Glutamatergic neuron (in vitro differentiated cells): ENCODE measurements around the gene ERI2. TPM values are rescaled to one million over a fixed set of nuclear protein-coding genes. Genes with fewer than 3 reads are reported as not detected.

Experiments used
- DNase-seq: peaks from one replicate; pipeline ENCODE4 v3.0.0; 2022
- H3K27ac Mint-ChIP-seq: one replicate; pipeline ENCODE4 v1.8.0; 2020; ENCODE audit warnings: mild to moderate bottlenecking, mixed read lengths, inconsistent platforms; ENCODE audit not compliant: unreplicated experiment
- H3K27me3 Mint-ChIP-seq: one replicate; pipeline ENCODE4 v1.8.0; 2020; ENCODE audit warnings: mild to moderate bottlenecking, moderate library complexity, mixed read lengths, inconsistent platforms; ENCODE audit not compliant: unreplicated experiment
- H3K36me3 Mint-ChIP-seq: one replicate; pipeline ENCODE4 v1.8.0; 2020; ENCODE audit warnings: mild to moderate bottlenecking, mixed read lengths, inconsistent platforms; ENCODE audit not compliant: unreplicated experiment
- H3K4me1 Mint-ChIP-seq: one replicate; pipeline ENCODE4 v1.8.0; 2020; ENCODE audit warnings: mild to moderate bottlenecking, low read depth, mixed read lengths, inconsistent platforms; ENCODE audit not compliant: unreplicated experiment
- H3K4me3 Mint-ChIP-seq: one replicate; pipeline ENCODE4 v1.8.0; 2020; ENCODE audit warnings: mild to moderate bottlenecking, mixed read lengths, inconsistent platforms; ENCODE audit not compliant: unreplicated experiment
- H3K9me3 Mint-ChIP-seq: one replicate; pipeline ENCODE4 v1.8.0; 2020; ENCODE audit warnings: mild to moderate bottlenecking, moderate library complexity, mixed read lengths, inconsistent platforms; ENCODE audit not compliant: unreplicated experiment
- CTCF ChIP-seq: fragments of 200-600 bp; sonication (generic); IDR thresholded peaks from one replicate; pipeline ENCODE4 v1.5.0; 2021; ENCODE audit not compliant: partially characterized antibody, unreplicated experiment
- total RNA-seq: library from RNA; stranded (reverse); fragmentation: NEBNext Ultra II Directional; extraction: Animal tissue kit (Norgen Biotek cat#: 25700); gene quantifications from one replicate; pipeline ENCODE4 v1.2.1, GENCODE V29; 2021; ENCODE audit not compliant: unreplicated experiment

ERI2 gene
- total RNA-seq, 1 donor from 2014 or later, result 14.2 TPM

GRCh38 chr16:20799599-20799998 lies 6.7 kb downstream of the ERI2 start:
- Mint-ChIP-seq H3K27ac (no peak overlapping the region), H3K27me3 (no peaks in the 10 kb centered on the region), H3K4me1 (no peaks in the 10 kb centered on the region), H3K36me3 (no peaks in the 10 kb centered on the region), H3K9me3 (no peaks in the 10 kb centered on the region), H3K4me3 (no peak overlapping the region)
- peak; percentile 24 for TF ChIP-seq CTCF
- no peak for DNase-seq

- Mint-ChIP-seq H3K9me3 (no peaks in the 10 kb centered on the region), H3K27ac (no peak overlapping the region), H3K4me3 (no peak overlapping the region), H3K36me3 (no peaks in the 10 kb centered on the region), H3K27me3 (no peaks in the 10 kb centered on the region), H3K4me1 (no peaks in the 10 kb centered on the region)
- TF ChIP-seq CTCF, result no peak
- no peak for DNase-seq
Observed at GRCh38 chr16:20798364-20798763, 7.9 kb downstream of the ERI2 start.

DNA sequence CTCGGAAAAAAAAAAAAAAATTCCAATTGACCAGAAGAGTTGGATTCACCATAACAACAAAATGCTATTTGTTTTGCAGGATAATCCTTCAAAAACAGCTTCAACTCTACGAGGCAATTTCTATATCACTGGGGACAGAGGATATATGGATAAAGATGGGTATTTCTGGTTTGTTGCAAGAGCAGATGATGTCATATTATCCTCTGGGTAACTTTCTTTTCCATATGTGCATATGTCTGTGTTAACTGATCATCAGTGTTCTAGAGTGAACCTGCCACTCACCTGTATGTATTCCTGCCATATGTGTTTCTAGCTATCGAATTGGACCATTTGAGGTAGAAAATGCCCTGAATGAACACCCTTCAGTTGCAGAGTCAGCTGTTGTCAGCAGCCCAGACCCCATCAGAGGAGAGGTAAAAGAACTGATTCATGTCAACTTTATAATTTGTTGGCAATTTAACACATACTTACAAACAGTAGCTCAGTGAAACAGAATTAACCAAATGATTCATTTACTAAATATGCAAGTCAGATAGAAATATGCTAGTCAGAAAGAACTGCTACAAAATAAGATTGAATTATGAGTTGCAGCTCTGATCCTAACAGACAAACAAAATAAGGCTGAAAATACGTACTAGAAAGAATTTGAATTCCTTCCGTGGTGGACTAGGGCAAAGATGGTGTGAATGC lies 14.2 kb downstream of the ERI2 start:
- no peak overlapping the region for H3K27ac Mint-ChIP-seq
- DNase-seq, result no peak
- no peak for TF ChIP-seq CTCF
- H3K36me3 Mint-ChIP-seq, result no peaks in the 10 kb centered on the region
- no peaks in the 10 kb centered on the region for H3K9me3 Mint-ChIP-seq
- H3K27me3 Mint-ChIP-seq, result no peaks in the 10 kb centered on the region
- no peak overlapping the region for H3K4me3 Mint-ChIP-seq
- H3K4me1 Mint-ChIP-seq, result no peaks in the 10 kb centered on the region

- H3K36me3 Mint-ChIP-seq, result no peaks in the 10 kb centered on the region
- no peaks in the 10 kb centered on the region for H3K27me3 Mint-ChIP-seq
- H3K4me3 Mint-ChIP-seq, result no peak overlapping the region
- no peaks in the 10 kb centered on the region for H3K9me3 Mint-ChIP-seq
- no peaks in the 10 kb centered on the region for H3K4me1 Mint-ChIP-seq
- H3K27ac Mint-ChIP-seq, result no peak overlapping the region
- TF ChIP-seq CTCF, result no peak
- DNase-seq, result no peak
Observed at GRCh38 chr16:20789130-20789529, 17.1 kb downstream of the ERI2 start.

- no peaks in the 10 kb centered on the region for H3K36me3 Mint-ChIP-seq
- H3K27ac Mint-ChIP-seq, result no peak overlapping the region
- no peak overlapping the region for H3K4me3 Mint-ChIP-seq
- H3K27me3 Mint-ChIP-seq, result no peaks in the 10 kb centered on the region
- no peak for TF ChIP-seq CTCF
- no peak for DNase-seq
- no peaks in the 10 kb centered on the region for H3K9me3 Mint-ChIP-seq
- H3K4me1 Mint-ChIP-seq, result no peaks in the 10 kb centered on the region
Observed at GRCh38 chr16:20784204-20784603, 22.1 kb downstream of the ERI2 start.
